ENCODE results near the gene LRRTM2. TPM values are rescaled to one million over a fixed set of nuclear protein-coding genes. Genes with fewer than 3 reads are reported as not detected.

LRRTM2 gene
- total and polyA plus RNA-seq, 2 donors (not counting 1 experiment from before 2014, with no cell fraction given) = 0.33 to 1.3 TPM

DNA sequence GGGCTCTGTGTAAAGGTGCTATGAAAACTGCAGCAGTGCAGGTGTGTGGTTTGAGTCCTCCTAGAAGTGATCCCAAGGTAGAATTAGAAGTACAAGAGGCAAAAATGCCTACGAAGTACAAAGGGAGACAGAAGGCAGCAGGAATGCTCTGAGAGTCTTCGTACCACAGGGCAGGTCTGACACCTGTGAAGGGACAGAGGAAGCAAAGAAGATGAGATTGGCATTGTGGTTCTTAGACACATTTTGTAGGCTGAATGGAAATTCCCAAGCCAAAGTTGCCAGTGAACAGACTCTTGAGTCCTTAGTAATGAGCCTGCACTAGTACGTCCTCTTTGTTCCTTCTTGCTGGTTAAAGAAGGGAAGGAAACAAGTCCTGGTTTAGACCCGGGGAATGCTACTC is 1.7 kb upstream of the LRRTM2 start:
- no peak for DNase-seq (ENCODE audit: low read depth in 2 of 2)
- no peak overlapping the region for H3K4me3 ChIP-seq (replicated peaks in 1 of 4; ENCODE audit: control extremely low read depth in 1 of 4, insufficient read depth in 1 of 4, low read depth in 3 of 4, low read length in 4 of 4)
- H3K79me2 ChIP-seq (ENCODE audit: control insufficient read depth, insufficient read depth, low read length) = peaks cover 45% of the 10 kb centered on the region
- H3K4me1 ChIP-seq (ENCODE audit: control insufficient read depth, extremely low read depth, insufficient read depth, low read length) = no peaks in the 10 kb centered on the region
- H3K9me3 ChIP-seq (ENCODE audit: control insufficient read depth, insufficient read depth, low read depth, low read length) = no peaks in the 10 kb centered on the region
- H3K27ac ChIP-seq (ENCODE audit: insufficient read depth, low read length) = no peak overlapping the region
- no peak overlapping the region for H3K4me2 ChIP-seq (ENCODE audit: extremely low read depth, insufficient read depth, low read length)
- no peaks in the 10 kb centered on the region for H3K36me3 ChIP-seq (ENCODE audit: control insufficient read depth, insufficient read depth, low read length)
- H4K20me1 ChIP-seq (ENCODE audit: control insufficient read depth, extremely low read depth, insufficient read depth, low read length) = no peaks in the 10 kb centered on the region
- no peaks in the 10 kb centered on the region for H3K27me3 ChIP-seq (ENCODE audit: control insufficient read depth, insufficient read depth, low read length)
- no peak overlapping the region for H2AFZ ChIP-seq (ENCODE audit: low read length)
- TF ChIP-seq EZH2 (IDR thresholded peaks at IDR 0.05; ENCODE audit: low read length, missing control alignments) = no peak
- TF ChIP-seq, protein P1, sequence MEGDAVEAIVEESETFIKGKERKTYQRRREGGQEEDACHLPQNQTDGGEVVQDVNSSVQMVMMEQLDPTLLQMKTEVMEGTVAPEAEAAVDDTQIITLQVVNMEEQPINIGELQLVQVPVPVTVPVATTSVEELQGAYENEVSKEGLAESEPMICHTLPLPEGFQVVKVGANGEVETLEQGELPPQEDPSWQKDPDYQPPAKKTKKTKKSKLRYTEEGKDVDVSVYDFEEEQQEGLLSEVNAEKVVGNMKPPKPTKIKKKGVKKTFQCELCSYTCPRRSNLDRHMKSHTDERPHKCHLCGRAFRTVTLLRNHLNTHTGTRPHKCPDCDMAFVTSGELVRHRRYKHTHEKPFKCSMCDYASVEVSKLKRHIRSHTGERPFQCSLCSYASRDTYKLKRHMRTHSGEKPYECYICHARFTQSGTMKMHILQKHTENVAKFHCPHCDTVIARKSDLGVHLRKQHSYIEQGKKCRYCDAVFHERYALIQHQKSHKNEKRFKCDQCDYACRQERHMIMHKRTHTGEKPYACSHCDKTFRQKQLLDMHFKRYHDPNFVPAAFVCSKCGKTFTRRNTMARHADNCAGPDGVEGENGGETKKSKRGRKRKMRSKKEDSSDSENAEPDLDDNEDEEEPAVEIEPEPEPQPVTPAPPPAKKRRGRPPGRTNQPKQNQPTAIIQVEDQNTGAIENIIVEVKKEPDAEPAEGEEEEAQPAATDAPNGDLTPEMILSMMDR (conservative IDR thresholded peaks at IDR 0.05 in 1 of 2, IDR thresholded peaks at IDR 0.05 in 1 of 2; ENCODE audit: low read depth in 1 of 2, low read length in 2 of 2) = no peak
- H3K9ac ChIP-seq (ENCODE audit: insufficient read depth, low read length) = no peak overlapping the region

DNA sequence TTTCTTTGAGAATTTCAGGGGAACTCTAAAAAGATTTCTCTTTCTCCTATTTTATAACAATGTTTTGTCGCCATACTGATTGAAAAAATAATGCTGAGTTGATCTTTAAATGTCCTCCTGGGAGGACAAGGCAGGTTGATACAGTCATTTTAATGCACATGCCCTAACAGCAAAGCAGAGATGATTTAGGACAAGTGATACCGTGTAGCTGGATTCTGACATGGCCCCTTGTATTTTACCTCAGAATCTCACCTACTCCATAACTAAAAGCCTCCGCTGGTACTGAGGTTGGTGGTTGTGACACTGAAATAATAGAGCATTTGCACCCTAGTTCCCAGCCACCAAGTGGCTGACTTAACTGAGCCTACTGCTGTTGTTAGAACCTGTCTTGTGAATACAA is 811 bp upstream of the LRRTM2 start:
- Histone ChIP-seq H3K9me3 (ENCODE audit: control insufficient read depth, insufficient read depth, low read depth, low read length) (no peaks in the 10 kb centered on the region), H3K4me2 (ENCODE audit: extremely low read depth, insufficient read depth, low read length) (no peak overlapping the region), H3K9ac (ENCODE audit: insufficient read depth, low read length) (no peak overlapping the region), H3K27ac (ENCODE audit: insufficient read depth, low read length) (no peak overlapping the region), H2AFZ (ENCODE audit: low read length) (no peak overlapping the region), H3K4me3 (replicated peaks in 1 of 4; ENCODE audit: control extremely low read depth in 1 of 4, insufficient read depth in 1 of 4, low read depth in 3 of 4, low read length in 4 of 4) (no peak overlapping the region), H3K79me2 (ENCODE audit: control insufficient read depth, insufficient read depth, low read length) (peaks cover 45% of the 10 kb centered on the region), H4K20me1 (ENCODE audit: control insufficient read depth, extremely low read depth, insufficient read depth, low read length) (no peaks in the 10 kb centered on the region), H3K36me3 (ENCODE audit: control insufficient read depth, insufficient read depth, low read length) (no peaks in the 10 kb centered on the region), H3K27me3 (ENCODE audit: control insufficient read depth, insufficient read depth, low read length) (no peaks in the 10 kb centered on the region), H3K4me1 (ENCODE audit: control insufficient read depth, extremely low read depth, insufficient read depth, low read length) (no peaks in the 10 kb centered on the region)
- no peak for DNase-seq (ENCODE audit: low read depth in 2 of 2)
- TF ChIP-seq EZH2 (IDR thresholded peaks at IDR 0.05; ENCODE audit: low read length, missing control alignments) = no peak
- TF ChIP-seq, protein P1 (conservative IDR thresholded peaks at IDR 0.05 in 1 of 2, IDR thresholded peaks at IDR 0.05 in 1 of 2; ENCODE audit: low read depth in 1 of 2, low read length in 2 of 2) = no peak

DNA sequence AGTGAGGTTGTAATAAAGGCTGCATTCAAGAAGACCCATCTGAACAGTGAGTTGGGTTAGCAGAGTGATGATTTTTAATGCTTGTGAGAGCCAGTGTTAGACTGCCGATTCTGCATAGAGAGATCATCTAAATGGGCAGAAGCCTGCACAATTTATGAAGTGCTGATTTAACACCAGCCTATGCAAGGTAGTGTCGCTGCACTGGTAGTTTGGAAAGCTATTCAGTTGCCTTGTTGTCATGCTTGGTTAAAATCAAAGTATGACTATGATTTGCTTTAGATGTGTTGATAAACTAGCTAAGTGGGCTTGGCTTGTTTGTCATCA is 379 bp upstream of the LRRTM2 start:
- no peaks in the 10 kb centered on the region for H3K4me1 ChIP-seq (ENCODE audit: control insufficient read depth, extremely low read depth, insufficient read depth, low read length)
- peak overlapping the region; percentile 53 for H3K27ac ChIP-seq (ENCODE audit: insufficient read depth, low read length)
- no peak for DNase-seq (ENCODE audit: low read depth in 2 of 2)
- no peak overlapping the region for H2AFZ ChIP-seq (ENCODE audit: low read length)
- H3K4me2 ChIP-seq (ENCODE audit: extremely low read depth, insufficient read depth, low read length) = no peak overlapping the region
- H3K4me3 ChIP-seq (replicated peaks in 1 of 4; ENCODE audit: control extremely low read depth in 1 of 4, insufficient read depth in 1 of 4, low read depth in 3 of 4, low read length in 4 of 4) = peak overlapping the region in 2 of 4 experiments; percentile 59 to 68
- no peaks in the 10 kb centered on the region for H3K27me3 ChIP-seq (ENCODE audit: control insufficient read depth, insufficient read depth, low read length)
- H3K79me2 ChIP-seq (ENCODE audit: control insufficient read depth, insufficient read depth, low read length) = peaks cover 44% of the 10 kb centered on the region
- H3K36me3 ChIP-seq (ENCODE audit: control insufficient read depth, insufficient read depth, low read length) = no peaks in the 10 kb centered on the region
- H4K20me1 ChIP-seq (ENCODE audit: control insufficient read depth, extremely low read depth, insufficient read depth, low read length) = no peaks in the 10 kb centered on the region
- H3K9me3 ChIP-seq (ENCODE audit: control insufficient read depth, insufficient read depth, low read depth, low read length) = no peaks in the 10 kb centered on the region
- H3K9ac ChIP-seq (ENCODE audit: insufficient read depth, low read length) = no peak overlapping the region
- TF ChIP-seq EZH2 (IDR thresholded peaks at IDR 0.05; ENCODE audit: low read length, missing control alignments) = no peak
- TF ChIP-seq, protein P1 (conservative IDR thresholded peaks at IDR 0.05 in 1 of 2, IDR thresholded peaks at IDR 0.05 in 1 of 2; ENCODE audit: low read depth in 1 of 2, low read length in 2 of 2) = no peak

Measured in fibroblast of lung (primary cell).